RPMI7951 (cell line): ENCODE data around the gene FCHSD2. TPM values are rescaled to one million over a fixed set of nuclear protein-coding genes. Genes with fewer than 3 reads are reported as not detected.

Experiments used
- DNase-seq: peaks from one replicate; pipeline ENCODE4 v3.0.0-alpha.2; 2012; ENCODE audit warnings: low read depth
- total RNA-seq: library from RNA; depleted of rRNA; stranded (reverse); fragments of >200 nt; shearing (Covaris generic); gene quantifications from 2 replicates; pipeline ENCODE4 v1.2.3, GENCODE V29; 2014; rRNA removed

FCHSD2 gene
- total RNA-seq: 11.0 and 12.4 TPM in 2 replicates

DNA sequence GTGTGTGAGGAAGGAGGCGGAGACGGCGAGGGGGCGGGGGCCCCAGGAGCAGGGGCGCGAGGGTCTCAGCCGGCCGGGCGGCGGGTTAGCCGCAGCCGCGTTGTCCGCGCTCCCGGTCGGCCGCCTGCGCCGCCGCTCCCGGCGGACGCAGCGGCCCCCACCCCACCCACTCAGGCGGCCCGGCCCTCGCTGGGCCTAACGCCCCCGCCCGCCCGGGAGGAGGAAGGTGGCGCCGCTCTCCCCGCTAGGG is at the start of gene FCHSD2:
FCHSD2 (minus strand) TSS at position 191 of the 250 bp plus-strand sequence. CDS start 441 bp downstream, outside the sequence.
- no peak for DNase-seq

DNA sequence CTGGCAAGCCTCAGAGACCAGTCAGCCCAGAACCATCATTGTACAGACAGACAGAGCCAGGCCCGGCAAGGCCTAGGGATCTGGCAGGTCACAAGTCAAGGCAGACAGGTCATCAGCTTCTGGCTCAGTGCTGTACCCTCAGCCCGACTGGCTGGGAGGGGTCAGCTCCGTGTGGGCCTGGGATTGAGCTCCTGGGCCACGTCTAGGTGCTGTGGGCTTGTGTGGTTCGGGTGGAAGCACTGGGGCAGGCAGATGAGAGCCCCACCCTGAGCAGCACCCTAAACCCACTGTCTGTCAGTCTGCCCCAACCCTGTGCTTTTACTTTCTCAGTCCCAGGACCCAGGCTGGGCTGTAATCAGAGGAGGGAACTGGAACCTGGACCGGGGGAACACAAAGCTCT is 49.0 kb upstream of the FCHSD2 start:
- DNase-seq: no peak

DNA sequence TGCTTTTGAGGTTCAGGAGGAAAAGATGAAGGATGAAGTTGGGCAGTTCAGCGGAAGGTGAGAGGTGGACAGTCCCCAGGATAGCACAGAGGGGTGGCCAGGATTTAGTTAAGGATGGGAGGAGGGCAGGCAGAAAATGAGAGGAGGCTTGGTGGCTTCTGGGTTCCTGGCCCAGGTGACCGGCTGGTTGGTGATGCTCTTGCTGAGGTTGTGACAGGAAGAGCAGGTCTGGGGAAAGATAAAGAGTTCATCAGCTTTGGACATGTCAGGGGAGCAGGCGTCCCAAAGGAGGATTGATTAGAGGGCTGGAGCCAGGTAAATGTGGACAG is 48.4 kb upstream of the FCHSD2 start:
- DNase-seq: no peak

DNA sequence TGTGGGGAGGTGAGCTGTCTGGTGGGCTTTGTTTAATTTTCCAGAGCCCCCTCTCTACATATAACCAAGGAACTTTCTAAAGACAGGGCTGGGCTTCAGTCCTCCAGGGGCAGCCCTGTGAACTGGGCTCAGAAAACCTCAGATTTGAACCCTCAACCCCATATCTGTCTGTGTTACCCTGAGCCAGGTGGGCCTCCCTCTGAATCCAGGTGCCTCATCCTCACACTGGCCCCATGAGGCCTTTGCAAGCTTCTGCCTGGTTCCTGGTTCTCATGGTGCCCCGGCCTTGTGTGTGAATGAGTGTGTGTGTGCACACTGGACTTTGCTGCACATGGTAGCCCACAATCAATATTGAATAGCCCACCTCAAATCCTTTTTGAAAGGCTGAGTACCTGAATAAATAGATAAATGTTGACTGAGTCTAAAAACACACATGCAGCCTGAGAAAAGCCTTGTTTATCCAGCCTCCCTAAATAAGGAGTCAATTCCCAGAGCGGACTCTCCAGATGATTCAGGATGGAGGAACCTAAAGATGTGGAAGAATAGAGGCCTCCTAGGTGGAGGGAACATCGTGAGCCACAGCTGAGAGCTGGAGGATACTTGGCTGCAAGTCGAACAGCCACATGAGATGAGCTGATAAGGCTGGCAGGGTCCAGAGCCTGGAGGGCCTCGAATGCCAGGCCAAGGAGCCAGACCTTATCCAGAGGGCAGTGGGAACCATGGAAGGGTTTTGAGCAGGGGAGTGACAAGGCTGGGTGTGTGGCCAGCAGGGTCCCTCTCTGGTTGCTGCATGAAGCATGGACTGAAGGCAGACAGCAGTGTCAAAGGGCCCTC is 47.8 kb upstream of the FCHSD2 start:
- DNase-seq: no peak

DNA sequence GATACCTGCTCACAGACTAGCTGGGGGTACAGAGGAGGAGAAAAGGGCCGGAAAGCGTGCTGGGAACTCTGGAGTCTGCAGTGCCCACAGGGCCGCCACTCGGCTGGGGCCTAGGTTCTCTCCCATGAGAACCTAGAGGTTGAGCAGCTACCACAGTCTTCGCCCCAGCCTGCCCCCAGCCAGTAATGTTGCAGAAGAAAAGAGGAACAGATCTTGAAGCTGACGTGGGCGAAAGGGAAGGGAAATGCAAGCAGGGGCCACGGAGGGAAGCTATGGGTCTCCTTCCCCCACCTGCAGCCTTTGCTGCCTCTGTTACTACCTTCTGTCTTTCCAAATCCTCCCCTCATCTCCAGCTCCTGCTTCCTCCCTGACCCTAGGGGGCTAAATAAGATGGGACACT is 47.2 kb upstream of the FCHSD2 start:
- DNase-seq: no peak

DNA sequence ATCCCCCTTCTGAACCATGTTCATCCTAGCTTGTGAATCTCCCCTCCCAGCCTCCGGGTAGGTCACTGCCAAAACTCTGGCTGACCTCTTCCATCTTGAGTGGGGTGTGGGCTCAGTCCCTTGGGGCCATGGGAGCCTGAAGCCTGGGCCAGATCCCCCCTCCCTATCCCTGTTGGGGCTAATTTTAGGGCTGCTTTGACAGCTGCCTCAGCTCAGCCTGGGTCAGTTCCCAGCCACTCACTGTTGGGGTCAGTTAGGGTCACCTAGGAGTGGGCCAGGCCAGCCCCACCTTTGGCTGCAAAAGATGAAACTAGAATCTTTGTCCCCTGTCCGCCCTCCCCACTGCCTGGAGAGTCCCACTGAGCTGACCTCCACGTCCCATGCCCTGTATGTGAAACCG is 46.2 kb upstream of the FCHSD2 start:
- DNase-seq: no peak

DNA sequence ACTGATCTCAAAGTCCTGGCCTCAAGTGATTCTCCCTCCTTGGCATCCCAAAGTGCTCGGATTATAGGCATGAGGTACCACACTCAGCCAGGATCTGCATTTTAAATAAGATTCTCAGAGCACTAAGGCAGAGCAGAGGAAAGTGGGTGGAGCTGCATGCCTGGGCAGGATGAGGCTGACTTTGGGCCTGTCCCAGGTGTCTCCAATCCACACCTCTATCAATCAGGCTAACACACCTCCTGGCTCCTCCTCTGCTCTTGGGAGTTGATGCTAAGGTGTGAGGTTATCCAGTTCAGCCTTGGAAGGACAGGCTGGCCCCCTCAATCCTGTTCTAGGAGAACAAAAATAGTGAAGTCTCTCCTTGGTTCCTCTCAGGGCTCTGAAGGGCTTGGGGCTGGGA is 45.7 kb upstream of the FCHSD2 start:
- DNase-seq: no peak

DNA sequence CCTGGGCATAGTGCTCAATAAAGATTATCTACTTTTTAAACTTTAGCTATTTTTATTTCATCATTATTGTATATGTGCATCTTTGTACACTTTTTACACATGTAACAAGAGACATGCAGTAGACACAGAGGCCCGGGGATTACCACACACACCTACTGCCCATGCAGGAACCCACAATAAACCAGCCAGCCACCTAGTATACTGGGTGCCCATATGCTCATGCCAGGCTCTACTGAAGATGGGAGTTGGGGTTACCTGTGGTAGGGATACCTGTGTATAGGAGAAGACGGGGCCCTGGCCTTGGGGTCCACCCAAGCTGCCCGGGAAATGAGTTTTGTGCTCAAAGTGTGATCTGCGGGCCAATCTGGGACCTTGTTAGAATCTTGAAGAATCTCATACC is 44.8 kb upstream of the FCHSD2 start:
- no peak for DNase-seq

DNA sequence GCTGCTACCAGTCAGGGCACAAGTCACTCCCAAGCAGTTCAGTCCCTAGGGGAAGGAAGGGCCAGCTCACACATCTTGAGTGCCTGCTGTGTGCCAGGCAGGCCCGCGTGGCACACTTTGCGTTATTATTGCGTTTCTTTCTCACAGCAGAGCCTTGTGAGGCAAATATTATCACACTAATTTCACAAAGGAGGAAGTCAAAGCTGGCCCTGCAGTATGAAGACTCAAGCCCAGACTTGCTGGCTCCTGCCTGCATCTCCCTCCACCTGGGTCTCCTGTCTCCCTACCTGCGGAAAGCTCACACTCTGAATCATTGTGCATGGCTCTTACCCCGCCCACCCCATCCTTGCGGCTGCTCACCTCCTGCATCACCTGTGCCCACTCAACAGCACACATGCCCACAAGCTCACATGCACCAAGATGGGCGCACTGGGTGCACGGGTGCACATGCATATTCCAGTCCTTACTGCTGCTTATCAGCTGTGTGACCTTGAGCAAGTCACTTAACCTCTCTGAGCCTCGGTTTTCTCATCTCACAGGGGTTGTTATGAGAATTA is 44.3 kb upstream of the FCHSD2 start:
- DNase-seq: no peak

DNA sequence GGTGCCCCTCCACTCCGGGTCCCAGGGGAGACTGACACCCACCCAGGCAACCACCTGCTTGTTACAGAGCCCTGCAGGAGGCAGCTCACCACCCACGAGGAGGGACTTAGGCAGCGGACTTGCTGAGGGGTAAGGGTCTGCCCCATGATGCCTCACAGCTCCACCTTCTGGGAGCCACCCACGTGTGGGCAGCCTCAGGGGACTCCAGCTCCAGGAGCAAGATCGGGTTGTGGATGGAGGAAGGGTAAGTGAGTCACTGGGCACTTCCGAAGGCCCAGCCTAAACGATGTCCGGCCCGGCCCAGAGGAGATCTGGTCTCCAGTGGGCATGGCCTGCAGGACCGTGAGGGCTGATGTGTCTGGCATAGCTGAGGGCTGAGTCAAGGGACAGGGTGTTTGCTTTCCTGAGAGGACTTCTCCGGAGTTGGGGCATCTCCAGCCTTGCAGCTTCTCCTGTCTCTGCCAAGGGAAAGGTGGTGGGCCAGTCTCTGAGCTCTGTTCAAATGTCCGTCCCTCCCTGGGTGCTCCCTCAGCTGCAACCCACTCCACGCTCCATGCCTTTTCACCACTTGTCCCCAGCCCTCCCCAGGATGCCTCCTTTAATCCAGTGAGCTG is 43.7 kb upstream of the FCHSD2 start:
- DNase-seq: peak; percentile 97

DNA sequence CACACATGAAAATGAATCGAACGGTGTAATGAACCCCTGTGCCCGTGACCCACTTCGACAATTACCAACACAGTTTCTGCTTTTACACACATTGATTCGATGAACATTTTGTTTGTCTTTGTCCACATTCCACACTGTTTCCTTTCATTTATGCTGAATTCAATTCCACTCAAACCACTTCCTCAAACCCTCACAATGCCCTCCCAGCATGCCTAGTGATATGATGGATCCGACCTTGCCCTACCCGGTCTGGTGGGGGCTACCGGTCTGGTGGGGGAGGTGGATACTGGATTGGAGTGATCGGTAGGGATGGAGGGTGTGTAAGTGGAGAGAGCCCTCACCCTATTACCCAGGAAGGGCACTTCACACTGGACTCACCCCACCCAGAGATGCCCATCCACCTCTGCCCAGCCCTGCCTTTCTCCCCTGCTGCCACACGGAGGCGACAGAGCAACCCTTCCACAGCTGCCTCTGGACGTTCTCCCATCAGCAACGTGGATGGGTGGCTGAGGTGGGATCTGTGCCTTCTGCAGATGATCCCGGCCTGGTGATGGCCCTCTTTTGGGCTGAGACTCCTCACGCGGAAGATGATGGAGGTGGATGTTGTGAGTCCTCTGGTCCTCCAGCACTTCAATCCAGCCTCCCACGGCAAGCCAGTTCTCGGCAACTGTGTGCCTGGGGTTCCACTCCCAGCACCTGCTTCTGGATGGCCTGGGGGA is 43.0 kb upstream of the FCHSD2 start:
- peak; percentile 76 for DNase-seq

DNA sequence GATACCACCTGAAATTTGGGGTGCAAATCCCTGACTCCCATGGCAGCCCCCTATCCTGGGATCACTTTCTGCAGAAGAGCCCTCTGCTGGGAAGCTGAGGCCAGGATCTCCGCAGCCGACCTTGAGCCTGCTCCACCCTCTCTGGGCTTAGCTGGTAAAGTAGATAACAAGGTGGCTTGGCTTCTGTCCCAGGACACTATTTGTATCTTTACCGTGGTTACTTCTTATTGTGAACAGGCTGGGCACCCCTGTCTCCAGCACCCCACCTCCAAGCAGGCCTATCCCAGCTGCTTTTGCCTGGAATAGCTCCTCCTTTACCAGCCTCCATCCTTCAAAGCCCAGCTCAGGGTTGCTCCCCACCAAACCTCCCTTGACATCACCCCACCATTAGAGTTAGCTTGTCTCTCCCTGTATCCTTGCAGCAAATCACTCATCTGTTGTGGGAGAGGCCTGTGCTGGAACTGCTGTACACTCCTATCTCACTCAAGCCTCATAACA is 40.8 kb upstream of the FCHSD2 start:
- DNase-seq: no peak

DNA sequence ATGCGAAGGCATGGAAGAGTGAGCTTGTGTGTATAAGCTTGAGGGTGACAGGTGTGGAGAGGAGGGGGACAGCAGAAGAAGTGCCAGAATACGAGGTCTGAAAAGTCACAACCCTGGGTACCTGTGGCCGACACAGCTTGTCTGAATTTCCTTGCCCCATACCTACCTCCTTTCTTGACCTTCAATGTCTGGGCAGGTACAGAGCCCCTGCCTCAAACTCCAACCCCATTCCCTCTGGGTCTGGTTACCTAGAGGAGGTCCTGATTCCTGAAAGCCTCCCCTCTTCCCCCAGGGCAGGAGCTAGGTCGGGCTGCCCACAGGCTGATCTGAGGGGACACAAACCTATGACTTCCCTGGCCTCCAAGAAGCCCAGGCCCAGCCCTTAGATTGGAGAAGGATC is 36.6 kb upstream of the FCHSD2 start:
- no peak for DNase-seq

DNA sequence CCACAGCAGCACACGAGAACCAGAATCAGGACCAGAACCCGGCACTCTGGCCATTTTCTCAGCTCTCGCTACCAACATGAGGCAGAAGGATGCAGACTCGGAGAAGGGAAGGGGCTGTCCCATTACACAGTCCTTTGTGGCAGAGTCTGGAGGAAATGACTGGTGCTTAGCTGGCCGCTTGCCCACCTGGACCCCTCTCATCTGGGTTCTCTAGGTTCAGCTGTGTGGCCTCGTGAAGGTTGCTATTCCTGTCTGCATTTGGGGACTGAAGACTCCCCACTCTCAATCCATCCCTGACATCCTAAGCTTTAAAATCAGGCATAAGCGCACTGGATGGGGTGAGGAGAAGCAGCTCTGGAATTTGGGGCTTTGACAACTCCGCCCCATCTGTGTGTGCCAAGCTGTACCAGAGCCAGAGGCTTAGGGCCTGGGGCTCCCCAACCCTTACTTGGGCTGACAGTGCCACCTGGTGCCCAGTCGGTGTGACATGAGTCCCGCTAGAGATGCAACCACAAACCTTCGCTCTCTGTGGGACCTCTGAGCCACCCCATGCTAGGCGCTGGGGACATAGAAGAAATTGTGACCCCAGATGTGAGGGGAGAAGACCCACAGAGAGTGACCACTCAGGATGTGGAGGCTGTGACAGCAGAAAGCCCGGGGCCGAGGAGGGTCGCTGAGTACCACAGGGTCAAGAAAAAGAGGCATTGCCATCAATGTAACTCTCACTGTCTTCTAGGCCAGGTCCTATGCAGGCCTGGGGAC is 35.8 kb upstream of the FCHSD2 start:
- peak; percentile 86 for DNase-seq

DNA sequence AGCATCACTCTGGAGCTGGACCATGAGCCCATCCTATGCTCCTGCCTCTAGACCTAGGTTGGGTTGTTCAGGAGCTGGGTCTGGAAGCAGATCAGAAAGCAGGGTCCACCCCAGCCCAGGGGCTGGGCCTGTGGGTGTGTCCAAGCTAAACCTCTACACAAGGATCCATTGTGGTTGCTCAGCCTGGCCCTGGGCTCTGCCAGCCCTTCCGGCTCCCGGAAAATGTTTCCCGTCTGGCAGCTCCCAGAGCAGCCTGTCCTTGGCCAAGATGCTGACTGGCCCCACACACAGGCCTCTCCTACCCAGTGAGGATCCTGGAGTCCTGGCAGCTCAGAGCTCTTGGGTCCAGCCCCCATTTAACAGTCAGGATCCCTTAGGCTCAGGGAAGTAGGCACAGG is 35.3 kb upstream of the FCHSD2 start:
- peak; percentile 77 for DNase-seq

DNA sequence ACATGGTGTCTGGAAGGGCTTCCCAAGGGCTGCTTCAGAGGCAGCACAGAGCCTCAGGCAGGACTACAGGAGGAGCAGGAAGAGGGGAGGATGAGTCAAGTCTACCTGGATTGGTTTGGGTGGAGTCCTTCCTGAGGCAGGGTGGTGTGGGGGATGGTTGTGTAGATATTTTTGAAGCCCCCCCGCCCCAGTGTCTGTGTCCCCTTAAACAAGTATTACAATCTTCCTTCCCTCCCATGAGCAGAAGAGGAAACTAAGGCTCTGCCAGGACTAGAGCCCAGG is 34.7 kb upstream of the FCHSD2 start:
- no peak for DNase-seq

DNA sequence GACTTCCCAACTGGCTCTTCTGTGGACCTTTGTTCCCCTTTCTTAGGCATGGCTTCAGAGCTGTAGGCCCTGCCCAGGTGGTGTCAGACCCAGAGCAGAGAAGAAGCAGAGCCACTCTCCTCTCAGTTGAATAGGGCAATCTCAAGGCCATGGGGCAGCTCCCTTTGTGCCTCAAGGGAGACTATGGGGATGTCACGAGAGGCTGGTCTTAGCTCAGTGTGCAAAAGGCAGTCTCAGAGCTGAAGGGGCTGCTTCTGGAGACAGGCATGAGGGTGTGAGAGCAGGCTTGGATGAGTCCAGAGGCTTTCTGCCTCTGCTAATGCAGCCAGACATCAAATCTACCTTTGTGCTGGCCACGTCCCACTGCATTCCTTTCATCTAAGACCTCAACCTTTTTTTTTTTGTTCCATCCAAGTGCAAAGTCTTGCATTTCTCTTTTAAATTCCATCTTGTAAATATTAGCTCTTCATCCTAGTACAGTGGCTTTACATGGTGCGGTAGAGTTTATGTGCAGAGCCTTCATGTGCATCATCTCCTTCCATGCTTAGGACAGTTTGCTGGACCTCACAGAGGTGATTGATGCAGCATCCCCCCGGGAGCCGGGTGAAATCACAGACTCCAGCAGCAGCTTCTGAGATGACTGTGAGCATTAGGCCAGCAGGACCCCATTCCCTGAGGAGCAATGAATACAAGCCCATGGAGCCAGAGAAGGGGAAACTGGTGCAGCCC is 34.2 kb upstream of the FCHSD2 start:
- no peak for DNase-seq

DNA sequence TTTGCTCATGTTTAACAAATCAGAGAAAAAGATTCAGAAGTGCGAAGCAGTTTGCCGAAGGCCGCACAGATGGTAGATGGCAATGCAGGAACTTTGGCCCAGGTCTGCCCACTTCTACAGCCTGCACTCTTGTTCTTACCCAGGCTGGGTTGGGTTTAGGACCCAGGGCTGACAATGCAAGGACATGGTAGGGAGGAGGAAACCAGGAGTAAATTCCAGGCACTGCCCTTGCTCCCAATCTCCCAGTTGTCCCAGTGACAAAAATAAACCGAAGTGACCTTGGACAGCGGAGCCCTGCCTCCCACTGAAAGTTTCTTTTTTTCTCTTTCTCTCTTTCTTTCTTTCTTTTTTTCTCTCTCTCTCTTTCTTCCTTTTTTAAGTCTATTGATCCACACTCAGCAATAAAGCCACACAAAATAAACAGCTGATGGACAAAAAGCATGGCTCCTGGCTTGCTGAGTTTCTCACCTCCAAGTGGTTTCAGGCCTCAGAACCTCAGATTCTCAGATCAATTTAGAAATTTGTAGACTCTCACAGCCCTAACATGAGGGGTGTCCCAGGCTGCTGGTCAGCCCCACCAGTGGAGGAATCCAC is 33.5 kb upstream of the FCHSD2 start:
- DNase-seq: no peak

DNA sequence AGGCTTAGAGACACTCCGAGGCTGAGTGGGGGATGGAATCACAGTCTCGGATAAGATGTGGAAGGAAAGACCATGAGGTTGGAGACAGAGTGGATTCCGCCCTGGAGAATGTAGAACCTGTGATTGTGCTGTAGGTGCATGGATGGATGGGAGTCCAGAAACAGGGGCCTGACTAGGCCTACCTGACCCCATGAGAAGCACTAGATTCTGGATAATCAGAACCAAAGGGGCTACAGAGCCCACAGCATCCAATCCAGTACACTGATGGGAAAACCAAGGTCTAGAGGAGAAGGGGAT is 32.3 kb upstream of the FCHSD2 start:
- DNase-seq: no peak

DNA sequence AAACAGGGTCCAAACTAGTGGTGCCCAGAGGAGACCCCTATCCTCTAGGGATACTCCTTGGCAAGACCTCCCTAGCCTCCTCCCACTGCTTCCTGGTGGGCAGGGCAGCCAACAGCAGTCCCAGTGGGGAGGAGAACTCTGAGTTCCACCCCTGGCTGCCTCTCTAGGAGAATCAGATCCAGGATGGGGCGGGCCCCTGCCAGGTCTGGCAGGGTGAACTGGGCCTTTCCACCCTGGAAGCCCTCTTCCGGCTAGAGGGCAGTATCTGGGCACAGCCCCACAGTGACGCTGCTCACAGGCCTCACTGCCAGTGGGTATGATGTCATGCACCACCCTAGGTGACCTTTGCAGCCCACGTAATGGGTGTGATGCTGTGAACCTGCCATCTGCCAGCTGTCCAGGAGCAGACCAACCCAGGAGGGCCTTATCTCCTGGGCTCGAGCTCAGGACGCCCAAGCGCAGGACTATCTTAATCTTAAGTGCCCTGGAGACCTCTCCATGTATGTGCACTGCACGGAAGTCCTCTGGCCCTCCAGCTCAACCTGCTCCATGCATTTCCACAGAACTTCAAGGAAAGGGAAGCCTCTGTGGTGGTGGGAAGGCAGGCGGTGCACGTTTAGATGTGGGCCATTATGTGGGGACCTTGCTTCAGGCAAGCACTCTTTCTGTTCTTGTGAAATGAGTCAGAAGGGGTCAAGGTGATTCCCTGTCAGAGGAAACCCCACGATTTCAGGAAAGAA is 31.8 kb upstream of the FCHSD2 start:
- DNase-seq: no peak
